COLO668 (cell line): ENCODE measurements around the gene KLHL29.

Source experiments
- DNase-seq: peaks from one replicate; lab custom pipeline; 2025; ENCODE audit not compliant: unreplicated experiment; lab: John Stamatoyannopoulos, UW

KLHL29 gene

DNA sequence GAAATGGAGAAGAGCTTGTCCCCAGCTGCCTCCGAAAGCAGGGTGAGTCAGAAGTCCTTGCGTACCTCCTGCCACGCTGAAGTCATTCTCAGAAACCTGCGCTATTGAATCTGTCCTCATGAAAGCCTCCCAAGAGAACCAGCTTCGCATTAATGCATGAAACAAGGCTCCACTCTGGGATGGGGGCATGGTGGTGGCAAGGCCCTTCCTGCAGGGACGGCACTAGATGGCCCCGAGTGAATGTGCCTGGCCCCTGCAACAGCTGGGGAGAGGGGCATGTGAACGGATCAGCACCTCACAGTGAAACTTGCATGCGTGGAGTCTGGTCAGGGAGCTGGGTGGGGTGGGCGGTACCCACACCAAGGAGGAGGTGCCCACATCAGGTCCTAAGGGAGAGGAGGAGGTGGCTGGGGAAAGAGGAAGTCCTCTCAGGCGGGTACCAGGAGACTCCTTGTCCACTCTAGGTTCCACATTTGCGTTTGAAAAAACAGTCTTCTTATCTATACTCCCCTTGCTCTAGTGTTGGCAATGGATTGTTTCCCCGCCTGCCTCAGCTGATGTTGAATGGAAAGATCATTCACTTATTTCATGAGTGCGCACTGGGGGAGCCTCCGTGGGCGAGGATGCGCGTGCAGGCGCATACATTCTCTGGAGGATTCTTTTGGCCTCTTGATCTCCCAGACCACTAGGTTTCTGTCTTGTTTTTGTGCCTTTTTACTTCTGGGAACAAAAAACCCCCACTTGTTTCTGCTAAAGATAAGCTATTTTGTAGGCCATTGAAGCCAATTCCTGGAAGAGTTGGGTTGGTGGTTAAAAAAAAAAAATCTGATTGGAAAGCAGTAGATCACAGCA, 104.7 kb downstream of the KLHL29 start:
- DNase-seq, result no peak

- no peak for DNase-seq
Observed at GRCh38 chr2:23491591-23492336, 106.8 kb downstream of the KLHL29 start.

- no peak for DNase-seq
Observed at GRCh38 chr2:23492337-23492675, 107.3 kb downstream of the KLHL29 start.

- DNase-seq, result no peak
Observed at GRCh38 chr2:23492921-23493320, 107.9 kb downstream of the KLHL29 start.

- no peak for DNase-seq
Observed at GRCh38 chr2:23493846-23494245, 108.9 kb downstream of the KLHL29 start.

GRCh38 chr2:23494286-23494685, 109.3 kb downstream of the KLHL29 start:
- DNase-seq, result no peak

DNA sequence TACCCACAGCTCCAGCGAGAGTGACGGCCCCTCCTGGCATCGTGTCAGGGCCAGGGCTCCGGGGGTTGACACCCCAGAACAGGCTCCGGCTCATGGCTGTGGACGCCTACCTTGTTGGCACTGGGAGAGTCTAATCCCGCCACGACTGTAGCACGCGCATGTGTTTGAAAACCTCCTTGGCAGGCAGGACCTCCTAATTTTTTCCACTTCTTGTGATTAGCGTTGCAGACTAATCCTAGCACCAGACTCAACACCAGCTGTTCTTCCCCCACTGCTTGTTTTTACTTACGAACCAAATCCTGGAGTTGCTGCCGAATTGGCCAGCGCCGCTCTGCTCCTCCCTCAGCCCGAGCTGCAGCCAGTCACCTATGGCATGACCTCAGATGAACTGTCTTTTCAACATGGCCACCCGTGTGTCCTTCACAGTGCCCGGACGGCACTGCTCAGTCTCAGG, 110.7 kb downstream of the KLHL29 start:
- DNase-seq, result no peak

- DNase-seq, result no peak
Observed at GRCh38 chr2:23496456-23496855, 111.5 kb downstream of the KLHL29 start.

- DNase-seq, result no peak
Observed at GRCh38 chr2:23497063-23497462, 112.1 kb downstream of the KLHL29 start.

DNA sequence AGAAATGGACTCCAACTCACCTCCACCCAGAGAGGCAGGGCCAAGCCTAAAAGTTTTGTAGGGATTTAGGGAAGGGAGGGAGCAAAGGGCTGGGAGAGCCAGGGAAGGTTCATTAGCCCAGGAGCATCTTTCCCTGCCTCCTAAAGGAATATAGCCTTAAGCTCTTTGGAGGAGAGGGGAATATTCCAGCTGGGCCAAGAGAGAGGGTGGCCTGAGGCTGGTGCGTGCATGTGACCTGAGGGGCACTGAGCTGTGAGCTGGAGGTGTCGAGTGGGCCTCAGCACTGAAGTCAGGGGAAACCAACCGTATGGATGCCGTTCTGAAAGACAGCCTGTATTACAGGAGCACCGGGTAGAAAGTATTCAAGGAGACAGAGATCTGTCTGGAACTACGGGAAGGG, 112.6 kb downstream of the KLHL29 start:
- DNase-seq, result no peak

DNA sequence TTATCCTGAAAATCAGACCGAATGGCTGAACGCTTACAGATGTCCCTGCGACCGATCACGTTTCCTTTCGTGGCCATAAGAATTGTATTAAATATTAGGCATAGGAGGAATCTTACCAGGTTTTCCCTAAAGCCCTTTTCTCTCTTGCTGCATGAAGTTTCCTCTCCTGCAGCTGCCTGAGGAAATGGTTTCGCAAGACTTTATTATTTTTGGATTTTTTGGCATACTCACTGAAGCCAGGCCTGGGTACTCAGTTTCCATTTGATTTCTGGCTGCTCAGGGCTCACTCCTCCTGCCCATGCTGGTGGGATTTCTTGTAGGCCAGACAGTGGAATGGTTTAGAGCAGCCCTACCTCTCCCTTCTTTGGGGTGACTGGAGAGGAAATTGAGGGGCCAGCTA, 114.0 kb downstream of the KLHL29 start:
- no peak for DNase-seq

- no peak for DNase-seq
Observed at GRCh38 chr2:23499439-23499838, 114.5 kb downstream of the KLHL29 start.

DNA sequence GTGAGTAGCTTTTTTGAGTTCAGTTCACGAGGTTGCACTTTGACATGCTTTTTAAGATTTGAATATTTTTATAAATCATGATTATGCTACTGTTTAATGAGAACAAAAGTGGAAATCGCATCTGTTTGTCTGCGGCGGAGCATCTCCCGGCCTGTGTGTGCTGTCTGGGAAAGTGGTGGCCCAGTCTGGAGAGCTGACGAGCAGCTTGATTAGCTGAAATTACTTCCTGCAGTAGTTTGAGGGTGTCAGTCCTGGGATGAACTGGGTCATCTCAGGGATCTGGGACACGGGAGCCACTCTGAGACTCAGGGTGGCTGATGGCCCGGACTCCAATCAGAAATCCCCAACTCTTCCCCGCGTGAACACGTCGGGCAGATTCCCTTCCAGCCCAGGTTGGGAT, 115.9 kb downstream of the KLHL29 start:
- no peak for DNase-seq

- DNase-seq, result no peak
Observed at GRCh38 chr2:23502096-23502495, 117.1 kb downstream of the KLHL29 start.

- no peak for DNase-seq
Observed at GRCh38 chr2:23503097-23503496, 118.1 kb downstream of the KLHL29 start.

DNA sequence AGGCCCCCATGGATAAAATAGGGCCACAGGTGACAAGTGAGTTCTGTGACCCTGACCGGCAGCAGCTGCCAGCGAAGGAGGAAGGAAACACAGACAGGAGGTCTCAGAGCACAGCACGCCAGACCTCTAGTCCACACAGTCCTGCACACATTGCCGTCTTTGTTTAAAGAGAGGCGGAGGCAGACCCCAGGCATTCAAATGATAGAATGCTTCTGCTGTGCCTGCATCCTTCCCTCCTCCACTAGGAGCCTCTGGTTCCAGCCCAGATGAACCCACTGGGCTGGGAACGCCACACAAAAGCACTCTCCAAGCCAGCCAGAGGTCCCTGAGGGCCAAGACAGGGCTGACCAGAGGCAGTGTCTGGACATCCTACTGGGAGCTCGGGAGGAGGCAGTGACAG, 118.7 kb downstream of the KLHL29 start:
- DNase-seq, result no peak

GRCh38 chr2:23504591-23504990, 119.6 kb downstream of the KLHL29 start:
- no peak for DNase-seq

DNA sequence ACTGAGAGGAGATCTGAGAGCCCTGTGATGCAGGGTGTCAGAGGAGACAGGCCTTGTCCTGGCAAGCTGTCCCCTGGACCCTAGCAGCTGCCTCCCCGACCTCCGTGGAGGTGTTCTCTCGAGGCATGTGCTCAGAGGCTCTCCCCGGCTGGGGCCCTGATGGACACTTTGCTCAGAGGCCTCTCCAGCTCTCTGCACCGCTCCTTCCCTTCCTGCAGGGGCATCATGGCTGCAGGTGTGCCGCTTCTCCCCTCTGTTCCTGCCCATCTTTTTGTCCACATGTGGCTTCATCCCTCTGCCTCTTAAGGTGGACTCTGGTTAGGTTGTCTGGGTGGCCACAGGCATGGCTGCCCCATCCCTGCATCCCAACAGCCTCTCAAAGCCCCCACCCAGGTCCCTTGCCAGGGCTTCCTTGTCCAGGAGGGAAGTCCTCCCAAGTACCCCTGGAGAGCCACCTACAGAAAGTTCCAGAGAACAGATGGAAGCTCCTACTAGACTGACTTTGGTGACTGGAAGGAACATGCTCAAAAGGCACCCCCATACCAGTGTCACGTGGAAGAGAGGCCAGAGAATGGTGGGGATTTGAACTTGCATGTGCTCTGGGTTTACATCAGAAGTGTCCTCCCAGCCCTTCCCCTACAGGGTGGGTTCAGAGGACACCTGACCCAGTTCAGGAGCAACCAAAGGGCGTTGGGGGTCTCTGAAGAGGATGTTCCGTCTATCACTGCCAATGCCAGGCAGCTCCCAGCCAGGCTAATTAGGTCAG, 120.4 kb downstream of the KLHL29 start:
- DNase-seq, result no peak

DNA sequence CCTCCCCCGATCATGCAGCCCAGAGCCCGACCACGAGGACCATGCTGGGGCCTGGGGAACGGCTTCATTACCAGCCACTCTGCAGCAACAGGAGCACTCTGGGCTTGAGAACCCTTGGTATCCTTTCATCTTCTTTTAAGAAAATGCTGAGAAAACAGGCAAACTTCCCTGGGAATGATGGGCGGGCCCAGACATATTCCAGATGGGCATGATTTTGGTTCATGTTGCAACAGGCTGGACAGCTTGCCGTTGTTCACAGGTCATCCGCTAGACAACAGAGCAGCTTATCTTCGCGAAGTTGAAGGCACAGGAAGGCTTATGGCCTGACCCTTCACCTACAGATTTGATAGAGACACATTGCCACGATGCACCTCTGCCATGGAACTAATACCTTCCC, 121.0 kb downstream of the KLHL29 start:
- DNase-seq, result no peak

DNA sequence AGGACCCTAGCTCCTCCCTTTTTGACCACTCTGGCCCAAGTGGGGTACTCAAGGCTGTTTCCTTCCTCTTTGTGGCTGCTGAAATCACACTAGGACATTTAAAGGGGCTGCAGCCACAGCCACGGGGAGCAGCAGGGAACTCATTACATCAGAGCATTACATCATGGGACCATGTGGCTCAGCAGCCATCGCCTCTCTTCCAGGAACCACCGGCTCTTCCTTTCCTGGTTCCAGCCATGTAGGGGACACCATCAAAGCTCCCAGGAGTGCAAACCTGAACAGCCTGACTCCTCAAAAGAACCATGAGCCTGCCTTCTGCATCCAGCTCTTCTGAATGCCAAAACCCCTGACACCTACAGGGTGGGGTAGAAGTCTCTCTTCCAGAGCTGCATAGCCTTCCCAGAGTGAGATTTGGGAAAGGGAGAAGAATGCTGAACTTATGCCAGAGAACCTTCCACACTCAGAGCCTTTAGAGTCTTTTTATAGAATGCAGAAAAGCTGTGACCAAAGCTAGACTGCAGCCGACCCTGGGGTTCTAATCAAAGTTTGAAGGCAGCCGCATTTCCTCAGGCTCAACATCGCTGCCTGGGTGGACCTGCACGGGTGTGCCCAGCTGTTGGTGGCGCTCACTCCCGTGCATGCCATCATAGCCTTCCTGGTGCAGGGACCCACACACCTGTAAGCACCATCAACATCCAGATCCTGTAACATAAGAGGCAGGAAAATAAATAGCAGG, 121.7 kb downstream of the KLHL29 start:
- DNase-seq, result no peak
